Daoy (cell line): Measurements from ENCODE around the gene TSPAN14. TPM values are rescaled to one million over a fixed set of nuclear protein-coding genes. Genes with fewer than 3 reads are reported as not detected.
"Not testable (repeated sequence)": the region's sequence is repeated elsewhere in the genome, so short reads cannot be mapped to it uniquely, and the experiment has no call there.

ENCODE experiments used
- DNase-seq: peaks from one replicate; pipeline ENCODE4 v3.0.0-alpha.2; 2015; ENCODE audit warnings: low read depth
- total RNA-seq: library from RNA; depleted of rRNA; stranded (reverse); fragments of >200 nt; shearing (Covaris generic); gene quantifications from 2 replicates; pipeline ENCODE4 v1.2.3, GENCODE V29; 2014

Gene TSPAN14
- total RNA-seq, 1 experiment from 2014 or later: 19.9 TPM

GRCh38 chr10:80468002-80468401, 13.9 kb downstream of the TSPAN14 start:
- DNase-seq: no peak

- no peak for DNase-seq
Measured at GRCh38 chr10:80468806-80469421, 14.8 kb downstream of the TSPAN14 start.

- no peak for DNase-seq
Measured at GRCh38 chr10:80470266-80470665, 16.2 kb downstream of the TSPAN14 start.

GRCh38 chr10:80471001-80471400, 16.9 kb downstream of the TSPAN14 start:
- no peak for DNase-seq

- peak; percentile 19 for DNase-seq
Measured at GRCh38 chr10:80471715-80472233, 17.7 kb downstream of the TSPAN14 start.

GRCh38 chr10:80472234-80473095, 18.4 kb downstream of the TSPAN14 start:
- DNase-seq: peak; percentile 51

- DNase-seq: no peak
Measured at GRCh38 chr10:80473096-80473657, 19.1 kb downstream of the TSPAN14 start.

GRCh38 chr10:80473692-80474596, 19.8 kb downstream of the TSPAN14 start:
- peak; percentile 35 for DNase-seq

- no peak for DNase-seq
Measured at GRCh38 chr10:80474597-80474910, 20.4 kb downstream of the TSPAN14 start.

GRCh38 chr10:80474941-80475340, 20.8 kb downstream of the TSPAN14 start:
- no peak for DNase-seq

- not testable (repeated sequence) for DNase-seq
Measured at GRCh38 chr10:80475641-80476040, 21.5 kb downstream of the TSPAN14 start.

- no peak for DNase-seq
Measured at GRCh38 chr10:80476685-80477084, 22.6 kb downstream of the TSPAN14 start.

GRCh38 chr10:80477813-80478212, 23.7 kb downstream of the TSPAN14 start:
- peak; percentile 72 for DNase-seq

GRCh38 chr10:80480373-80480772, 26.3 kb downstream of the TSPAN14 start:
- DNase-seq: not testable (repeated sequence)

GRCh38 chr10:80480852-80481251, 26.7 kb downstream of the TSPAN14 start:
- DNase-seq: no peak

GRCh38 chr10:80484243-80484642, 30.1 kb downstream of the TSPAN14 start:
- DNase-seq: no peak

- DNase-seq: no peak
Measured at GRCh38 chr10:80484676-80485075, 30.6 kb downstream of the TSPAN14 start.

GRCh38 chr10:80485076-80485945, 31.2 kb downstream of the TSPAN14 start:
- DNase-seq: no peak

GRCh38 chr10:80485946-80486764, 32.0 kb downstream of the TSPAN14 start:
- DNase-seq: no peak
